ENCODE data around the gene OR6C68.

- TF ChIP-seq POLR2A (IDR thresholded peaks at IDR 0.05) (no peak), CTCF (IDR thresholded peaks at IDR 0.05) (no peak)
These were observed 43.4 kb upstream of the OR6C68 start for GRCh38 chr12:55448825-55449224.
